Lung (tissue), 12 donors: ENCODE data around the gene SETD7. TPM values are rescaled to one million over a fixed set of nuclear protein-coding genes. Genes with fewer than 3 reads are reported as not detected.

Experiments
- ATAC-seq: fragments of 200-7000 bp; cut with Tn5 transposase; one replicate; pipeline ENCODE4 v1.9.1; 2020; ENCODE audit warnings: moderate number of reproducible peaks; ENCODE audit not compliant: insufficient read depth, low FRiP score
- DNase-seq, 3 donors: peaks; one replicate each; pipeline ENCODE4 v3.0.0-alpha.2; 2013 to 2017
- H3K27ac ChIP-seq, 2 donors: one replicate each; pipeline ENCODE4 v1.5.1; 2013; ENCODE audit warnings: mild to moderate bottlenecking in 2 of 2, moderate library complexity in 2 of 2, control low read depth in 1 of 2, inconsistent platforms in 1 of 2, low read depth in 1 of 2, low read length in 1 of 2
- H3K27me3 ChIP-seq, 3 donors: one replicate each; pipeline ENCODE4 v1.5.1; 2013; ENCODE audit warnings: low read length in 2 of 3; ENCODE audit not compliant: control insufficient read depth in 3 of 3, insufficient read depth in 3 of 3
- H3K36me3 ChIP-seq, 4 donors: one replicate each; pipeline ENCODE4 v1.5.1; 2013; ENCODE audit warnings: low read length in 4 of 4, mild to moderate bottlenecking in 1 of 4, moderate library complexity in 1 of 4; ENCODE audit not compliant: control insufficient read depth in 4 of 4, insufficient read depth in 4 of 4
- H3K4me1 ChIP-seq, 5 donors: one replicate each; pipeline ENCODE4 v1.5.1; 2013; ENCODE audit warnings: low read length in 5 of 5, mild to moderate bottlenecking in 2 of 5, moderate library complexity in 1 of 5; ENCODE audit not compliant: control insufficient read depth in 5 of 5, insufficient read depth in 5 of 5
- H3K4me3 ChIP-seq: one replicate; pipeline ENCODE4 v1.5.1; 2013; ENCODE audit warnings: mild to moderate bottlenecking, control low read depth, moderate library complexity
- H3K9ac ChIP-seq, 2 donors: one replicate each; pipeline ENCODE4 v1.5.1; 2013; ENCODE audit warnings: low read length in 2 of 2, control low read depth in 1 of 2; ENCODE audit not compliant: insufficient read depth in 1 of 2
- H3K9me3 ChIP-seq, 4 donors: one replicate each; pipeline ENCODE4 v1.5.1; 2013; ENCODE audit warnings: low read length in 3 of 4, mild to moderate bottlenecking in 1 of 4, moderate library complexity in 1 of 4; ENCODE audit not compliant: control insufficient read depth in 4 of 4, insufficient read depth in 3 of 4
- CTCF ChIP-seq: IDR thresholded peaks from 2 replicates; pipeline ENCODE4 v1.5.1; 2012; ENCODE audit warnings: mild to moderate bottlenecking; ENCODE audit errors: control extremely low read depth, extremely low read depth
- WGBS, 2 donors: extraction: QIAGEN DNeasy Blood & Tissue Kit; methylation state at CpG; one replicate each; pipeline ENCODE4 v1.1.7; 2013; 5-methylcytosine and 5-hydroxymethylcytosine counted together
- polyA plus RNA-seq, 2 donors: library from polyadenylated mRNA; stranded (reverse); fragments of 200-250 nt; gene quantifications; one replicate each; pipeline ENCODE4 v1.2.1, GENCODE V29; 2013
- total RNA-seq, 2 donors: library from RNA; depleted of rRNA in 1 of 2; stranded (reverse); fragments of >200 nt in 1 of 2; gene quantifications; one replicate each; pipeline ENCODE4 v1.2.1, GENCODE V29; 2014 to 2021
- donor health status: control.
- donor health status: control.
- donor health status: Bipolar disorder and iron deficiency.
- donor health status: healthy.
- donor health status: DM: yes; HTN: yes; CAD: no.

The SETD7 gene
- total and polyA plus RNA-seq, 4 donors: 8.9 to 35.7 (median 24.8) TPM

GRCh38 chr4:139553751-139554641, 2.0 kb downstream of the SETD7 start:
- H3K27me3 ChIP-seq: peaks cover 0 to 7% (median 3%) of the 10 kb centered on the region in 3 donors
- TF ChIP-seq CTCF: no peak
- 52 to 62% methylated on average over 4 of the region's 4 CpGs for WGBS, 2 donors
- H3K9me3 ChIP-seq: no peaks in the 10 kb centered on the region
- H3K27ac ChIP-seq: peak overlapping the region in 1 of 2 donors; percentile 55
- H3K4me1 ChIP-seq: peaks cover 9 to 33% (median 15%) of the 10 kb centered on the region in 5 donors
- no peak overlapping the region for H3K4me3 ChIP-seq
- DNase-seq (peak in 2 of 3 donors; percentile 19 to 58), ATAC-seq (no peak)
- H3K9ac ChIP-seq: peak overlapping the region; percentile 80 to 82
- H3K36me3 ChIP-seq: no peaks in the 10 kb centered on the region

GRCh38 chr4:139552517-139553307, 3.3 kb downstream of the SETD7 start:
- peak overlapping the region in 1 of 2 donors; percentile 58 for H3K27ac ChIP-seq
- H3K9ac ChIP-seq: no peak overlapping the region
- DNase-seq (peak in 2 of 3 donors; percentile 18 to 22), ATAC-seq (no peak)
- no peaks in the 10 kb centered on the region for H3K36me3 ChIP-seq
- no peaks in the 10 kb centered on the region for H3K9me3 ChIP-seq
- TF ChIP-seq CTCF: no peak
- H3K27me3 ChIP-seq: peaks cover 0 to 5% (median 0%) of the 10 kb centered on the region in 3 donors
- H3K4me1 ChIP-seq: peaks cover 9 to 33% (median 14%) of the 10 kb centered on the region in 5 donors
- 68 to 70% methylated on average over 5 of the region's 5 CpGs for WGBS, 2 donors
- H3K4me3 ChIP-seq: no peak overlapping the region

GRCh38 chr4:139550724-139551429, 5.1 kb downstream of the SETD7 start:
- Histone ChIP-seq H3K9me3 (no peaks in the 10 kb centered on the region), H3K36me3 (peaks cover 0 to 9% (median 6%) of the 10 kb centered on the region in 4 donors), H3K27me3 (no peaks in the 10 kb centered on the region), H3K9ac (no peak overlapping the region), H3K4me3 (no peak overlapping the region), H3K4me1 (peaks cover 9 to 33% (median 14%) of the 10 kb centered on the region in 5 donors), H3K27ac (no peak overlapping the region)
- no peak for TF ChIP-seq CTCF
- WGBS, 2 donors: 73 to 76% methylated on average over 5 of the region's 5 CpGs
- ATAC-seq: no peak
- peak in 2 of 3 donors; percentile 44 to 57 for DNase-seq
